ENCODE measurements around the gene IER3. TPM values are rescaled to one million over a fixed set of nuclear protein-coding genes. Genes with fewer than 3 reads are reported as not detected.

Gene IER3
- total and polyA plus RNA-seq, 2 of the 13 experiments (the other 11 are each of a cell fraction or from before 2014, with no cell fraction given) = 51.1 to 131 TPM

- TF ChIP-seq KAT2B (IDR thresholded peaks at IDR 0.05; ENCODE audit: borderline replicate concordance, low read depth, low read length) (peak; percentile 23; the same call in 1 of the 2 replicates), ZNF564 (CRISPR knock-in tag; IDR thresholded peaks at IDR 0.05) (peak; percentile 92), IKZF4 (CRISPR knock-in tag; IDR thresholded peaks at IDR 0.05; ENCODE audit: borderline replicate concordance, low read depth, not compliant biosample characterization) (peak; percentile 47), ZNF773 (CRISPR knock-in tag; IDR thresholded peaks at IDR 0.05; ENCODE audit: borderline replicate concordance) (no peak), ZNF768 (CRISPR knock-in tag; IDR thresholded peaks at IDR 0.05) (peak; percentile 30; the same call in 1 of the 2 replicates), ZNF362 (CRISPR knock-in tag; IDR thresholded peaks at IDR 0.05; ENCODE audit: borderline replicate concordance) (peak; percentile 80; the same call in 1 of the 2 replicates), MLXIP (CRISPR knock-in tag; IDR thresholded peaks at IDR 0.05; ENCODE audit: borderline replicate concordance) (no peak), MEF2D (CRISPR knock-in tag; IDR thresholded peaks at IDR 0.05) (peak; percentile 91; the same call in 1 of the 2 replicates), ZBTB34 (CRISPR knock-in tag; IDR thresholded peaks at IDR 0.05) (peak; percentile 93), ZSCAN20 (CRISPR knock-in tag; IDR thresholded peaks at IDR 0.05; ENCODE audit: borderline replicate concordance) (0 out of 2 replicates have a peak, but pooled peaks have one; percentile 19), ZNF644 (CRISPR knock-in tag; IDR thresholded peaks at IDR 0.05; ENCODE audit: low read depth) (peak; percentile 57), ZMAT5 (CRISPR knock-in tag; IDR thresholded peaks at IDR 0.05; ENCODE audit: borderline replicate concordance, low read depth) (no peak), ZNF556 (CRISPR knock-in tag; IDR thresholded peaks at IDR 0.05; ENCODE audit: borderline replicate concordance) (peak; percentile 97), CERS6 (CRISPR knock-in tag; IDR thresholded peaks at IDR 0.05) (no peak), LBX2 (CRISPR knock-in tag; IDR thresholded peaks at IDR 0.05; ENCODE audit: borderline replicate concordance) (0 out of 2 replicates have a peak, but pooled peaks have one; percentile 22), THAP11 (CRISPR knock-in tag; IDR thresholded peaks at IDR 0.05) (peak; percentile 98), ZNF891 (CRISPR knock-in tag; IDR thresholded peaks at IDR 0.05) (0 out of 2 replicates have a peak, but pooled peaks have one; percentile 61), ZNF75D (CRISPR knock-in tag; IDR thresholded peaks at IDR 0.05; ENCODE audit: borderline replicate concordance) (no peak), NRL (CRISPR knock-in tag; IDR thresholded peaks at IDR 0.05; ENCODE audit: borderline replicate concordance) (peak; percentile 93; the same call in 1 of the 2 replicates), POLR2AphosphoS2 (IDR thresholded peaks at IDR 0.05; ENCODE audit: low read depth, low read length) (no peak), MXD4 (CRISPR knock-in tag; IDR thresholded peaks at IDR 0.05) (peak; percentile 87; the same call in 1 of the 2 replicates)
Measured at GRCh38 chr6:30717129-30717844, 27.1 kb downstream of the IER3 start, which contains the start of gene MDC1 (continued).
